GM23338 (cell line): ENCODE measurements around the gene WTIP.

Experiments used
- CREB1 ChIP-seq: fragments of 250-450 bp; sonication (Bioruptor Pico); IDR thresholded peaks from 2 replicates; pipeline ENCODE4 v1.5.0; 2020; ENCODE audit warnings: low read depth, mild to moderate bottlenecking, moderate library complexity
- EZH2 ChIP-seq: fragments of 200-600 bp; sonication (generic); IDR thresholded peaks from one replicate; pipeline ENCODE4 v1.8.0; 2017; ENCODE audit warnings: antibody characterized with exemption, mild to moderate bottlenecking, low read depth; ENCODE audit not compliant: unreplicated experiment
- POLR2AphosphoS5 ChIP-seq: IDR thresholded peaks from 2 replicates; pipeline ENCODE4 v1.6.1; 2016; ENCODE audit warnings: antibody characterized with exemption, low read depth
- TF ChIP-seq, protein P1 (sequence below), 2 experiments: fragments of 200-600 bp in 1 of 2; sonication (generic) in 1 of 2; conservative IDR thresholded peaks; 2 replicates each; pipeline versions ENCODE4 v1.5.1 to v1.6.1; 2016 to 2017; ENCODE audit warnings: antibody characterized with exemption in 2 of 2, low read depth in 2 of 2, mild to moderate bottlenecking in 2 of 2, moderate library complexity in 1 of 2
- TF ChIP-seq, protein P2 (sequence below): IDR thresholded peaks from one replicate; pipeline ENCODE4 v1.6.1; 2018; ENCODE audit warnings: antibody characterized with exemption; ENCODE audit not compliant: unreplicated experiment

GRCh38 chr19:34454091-34454490 lies 27.5 kb upstream of the WTIP start:
- TF ChIP-seq, protein P1, sequence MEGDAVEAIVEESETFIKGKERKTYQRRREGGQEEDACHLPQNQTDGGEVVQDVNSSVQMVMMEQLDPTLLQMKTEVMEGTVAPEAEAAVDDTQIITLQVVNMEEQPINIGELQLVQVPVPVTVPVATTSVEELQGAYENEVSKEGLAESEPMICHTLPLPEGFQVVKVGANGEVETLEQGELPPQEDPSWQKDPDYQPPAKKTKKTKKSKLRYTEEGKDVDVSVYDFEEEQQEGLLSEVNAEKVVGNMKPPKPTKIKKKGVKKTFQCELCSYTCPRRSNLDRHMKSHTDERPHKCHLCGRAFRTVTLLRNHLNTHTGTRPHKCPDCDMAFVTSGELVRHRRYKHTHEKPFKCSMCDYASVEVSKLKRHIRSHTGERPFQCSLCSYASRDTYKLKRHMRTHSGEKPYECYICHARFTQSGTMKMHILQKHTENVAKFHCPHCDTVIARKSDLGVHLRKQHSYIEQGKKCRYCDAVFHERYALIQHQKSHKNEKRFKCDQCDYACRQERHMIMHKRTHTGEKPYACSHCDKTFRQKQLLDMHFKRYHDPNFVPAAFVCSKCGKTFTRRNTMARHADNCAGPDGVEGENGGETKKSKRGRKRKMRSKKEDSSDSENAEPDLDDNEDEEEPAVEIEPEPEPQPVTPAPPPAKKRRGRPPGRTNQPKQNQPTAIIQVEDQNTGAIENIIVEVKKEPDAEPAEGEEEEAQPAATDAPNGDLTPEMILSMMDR (conservative IDR thresholded peaks at IDR 0.05; ENCODE audit: low read depth in 2 of 2) = no peak
- TF ChIP-seq CREB1 (CRISPR knock-in tag) (no peak), EZH2 (no peak), POLR2AphosphoS5 (no peak)
- TF ChIP-seq, protein P2, sequence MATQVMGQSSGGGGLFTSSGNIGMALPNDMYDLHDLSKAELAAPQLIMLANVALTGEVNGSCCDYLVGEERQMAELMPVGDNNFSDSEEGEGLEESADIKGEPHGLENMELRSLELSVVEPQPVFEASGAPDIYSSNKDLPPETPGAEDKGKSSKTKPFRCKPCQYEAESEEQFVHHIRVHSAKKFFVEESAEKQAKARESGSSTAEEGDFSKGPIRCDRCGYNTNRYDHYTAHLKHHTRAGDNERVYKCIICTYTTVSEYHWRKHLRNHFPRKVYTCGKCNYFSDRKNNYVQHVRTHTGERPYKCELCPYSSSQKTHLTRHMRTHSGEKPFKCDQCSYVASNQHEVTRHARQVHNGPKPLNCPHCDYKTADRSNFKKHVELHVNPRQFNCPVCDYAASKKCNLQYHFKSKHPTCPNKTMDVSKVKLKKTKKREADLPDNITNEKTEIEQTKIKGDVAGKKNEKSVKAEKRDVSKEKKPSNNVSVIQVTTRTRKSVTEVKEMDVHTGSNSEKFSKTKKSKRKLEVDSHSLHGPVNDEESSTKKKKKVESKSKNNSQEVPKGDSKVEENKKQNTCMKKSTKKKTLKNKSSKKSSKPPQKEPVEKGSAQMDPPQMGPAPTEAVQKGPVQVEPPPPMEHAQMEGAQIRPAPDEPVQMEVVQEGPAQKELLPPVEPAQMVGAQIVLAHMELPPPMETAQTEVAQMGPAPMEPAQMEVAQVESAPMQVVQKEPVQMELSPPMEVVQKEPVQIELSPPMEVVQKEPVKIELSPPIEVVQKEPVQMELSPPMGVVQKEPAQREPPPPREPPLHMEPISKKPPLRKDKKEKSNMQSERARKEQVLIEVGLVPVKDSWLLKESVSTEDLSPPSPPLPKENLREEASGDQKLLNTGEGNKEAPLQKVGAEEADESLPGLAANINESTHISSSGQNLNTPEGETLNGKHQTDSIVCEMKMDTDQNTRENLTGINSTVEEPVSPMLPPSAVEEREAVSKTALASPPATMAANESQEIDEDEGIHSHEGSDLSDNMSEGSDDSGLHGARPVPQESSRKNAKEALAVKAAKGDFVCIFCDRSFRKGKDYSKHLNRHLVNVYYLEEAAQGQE = no peak
